Loucy (cell line): ENCODE results near the gene CDH4.

Experiments
- H2AFZ ChIP-seq: fragments of 200-600 bp; sonication (generic); 2 replicates; pipeline ENCODE4 v1.6.0; 2016; ENCODE audit warnings: antibody characterized with exemption, mild to moderate bottlenecking, low read length, moderate library complexity
- H3F3A ChIP-seq: fragments of 200-600 bp; 2 replicates; pipeline ENCODE4 v1.6.0; 2016; ENCODE audit warnings: antibody characterized with exemption, low read depth, mild to moderate bottlenecking
- H3K27me3 ChIP-seq: fragments of 200-600 bp; sonication (generic); 2 replicates; pipeline ENCODE4 v1.6.1; 2014; ENCODE audit warnings: low read length, mild to moderate bottlenecking; ENCODE audit not compliant: insufficient read depth, poor library complexity, severe bottlenecking
- H3K36me3 ChIP-seq: fragments of 200-600 bp; sonication (generic); 2 replicates; pipeline ENCODE4 v1.6.1; 2016; ENCODE audit warnings: low read length; ENCODE audit not compliant: insufficient read depth
- H3K4me1 ChIP-seq: fragments of 200-600 bp; sonication (generic); 2 replicates; pipeline ENCODE4 v1.5.1; 2014; ENCODE audit warnings: low read length, mild to moderate bottlenecking; ENCODE audit not compliant: insufficient read depth, poor library complexity, severe bottlenecking
- H3K4me2 ChIP-seq: fragments of 200-600 bp; sonication (generic); 2 replicates; pipeline ENCODE4 v1.6.0; 2014; ENCODE audit warnings: antibody characterized with exemption, low read length, low read depth, mild to moderate bottlenecking; ENCODE audit not compliant: poor library complexity, severe bottlenecking
- H3K4me3 ChIP-seq: fragments of 200-600 bp; sonication (generic); 2 replicates; pipeline ENCODE4 v1.5.1; 2014; ENCODE audit warnings: low read length, mild to moderate bottlenecking, mixed read lengths; ENCODE audit not compliant: poor library complexity, severe bottlenecking
- H3K79me2 ChIP-seq: fragments of 200-600 bp; sonication (generic); 2 replicates; pipeline ENCODE4 v1.6.1; 2014; ENCODE audit warnings: low read length; ENCODE audit not compliant: insufficient read depth
- H3K9ac ChIP-seq: fragments of 200-600 bp; sonication (generic); 2 replicates; pipeline ENCODE4 v1.6.0; 2014; ENCODE audit warnings: mild to moderate bottlenecking, low read depth, low read length, moderate library complexity; ENCODE audit not compliant: poor library complexity, severe bottlenecking
- H3K9me2 ChIP-seq: fragments of 200-600 bp; sonication (generic); replicated peaks from 2 replicates; pipeline ENCODE4 v1.6.1; 2016; ENCODE audit warnings: low read depth, low read length, mixed read lengths
- H3K9me3 ChIP-seq: fragments of 200-600 bp; sonication (generic); 2 replicates; pipeline ENCODE4 v1.6.1; 2014; ENCODE audit warnings: mild to moderate bottlenecking, antibody characterized with exemption, low read length, low read depth; ENCODE audit not compliant: insufficient read depth
- H4K20me1 ChIP-seq: fragments of 200-600 bp; sonication (generic); 2 replicates; pipeline ENCODE4 v1.6.0; 2014; ENCODE audit warnings: antibody characterized with exemption, low read length, mild to moderate bottlenecking; ENCODE audit not compliant: insufficient read depth, poor library complexity, severe bottlenecking
- CTCF ChIP-seq: fragments of 200-600 bp; sonication (generic); conservative IDR thresholded peaks from 2 replicates; pipeline ENCODE4 v1.5.1; 2014; ENCODE audit warnings: mild to moderate bottlenecking, antibody characterized with exemption, low read length
- EZH2phosphoT487 ChIP-seq: fragments of 200-600 bp; IDR thresholded peaks from 2 replicates; pipeline ENCODE4 v1.6.1; 2018; ENCODE audit warnings: antibody characterized with exemption, mild to moderate bottlenecking, moderate library complexity, borderline replicate concordance

Gene CDH4

GRCh38 chr20:61915101-61915500 is 663.0 kb downstream of the CDH4 start:
- H2AFZ ChIP-seq: no peak overlapping the region
- no peak overlapping the region for H3K4me3 ChIP-seq
- H4K20me1 ChIP-seq: no peaks in the 10 kb centered on the region
- H3K9ac ChIP-seq: no peak overlapping the region
- H3F3A ChIP-seq: peaks cover 2% of the 10 kb centered on the region; the same call in 1 of the 2 replicates
- no peak overlapping the region for H3K4me2 ChIP-seq
- H3K9me2 ChIP-seq: no peaks in the 10 kb centered on the region
- H3K36me3 ChIP-seq: peaks cover 21% of the 10 kb centered on the region; the same call in 1 of the 2 replicates
- no peaks in the 10 kb centered on the region for H3K27me3 ChIP-seq
- no peaks in the 10 kb centered on the region for H3K79me2 ChIP-seq
- peaks cover 27% of the 10 kb centered on the region for H3K4me1 ChIP-seq
- no peak for TF ChIP-seq EZH2phosphoT487
- TF ChIP-seq CTCF: no peak
- no peaks in the 10 kb centered on the region for H3K9me3 ChIP-seq

- no peaks in the 10 kb centered on the region for H3K9me3 ChIP-seq
- peaks cover 26% of the 10 kb centered on the region for H3K4me1 ChIP-seq
- no peak overlapping the region for H3K4me2 ChIP-seq
- no peak for TF ChIP-seq CTCF
- no peak for TF ChIP-seq EZH2phosphoT487
- no peaks in the 10 kb centered on the region for H3K79me2 ChIP-seq
- peaks cover 2% of the 10 kb centered on the region; the same call in 1 of the 2 replicates for H3F3A ChIP-seq
- peaks cover 9% of the 10 kb centered on the region; the same call in 1 of the 2 replicates for H3K36me3 ChIP-seq
- H3K9me2 ChIP-seq: no peaks in the 10 kb centered on the region
- H2AFZ ChIP-seq: no peak overlapping the region
- H3K4me3 ChIP-seq: no peak overlapping the region
- no peaks in the 10 kb centered on the region for H4K20me1 ChIP-seq
- no peak overlapping the region for H3K9ac ChIP-seq
- H3K27me3 ChIP-seq: no peaks in the 10 kb centered on the region
Observed at GRCh38 chr20:61916318-61916891, 664.3 kb downstream of the CDH4 start.

GRCh38 chr20:61917474-61918145 is 665.5 kb downstream of the CDH4 start:
- TF ChIP-seq EZH2phosphoT487 (no peak), CTCF (no peak)
- no peak overlapping the region for H3K4me3 ChIP-seq
- no peak overlapping the region for H2AFZ ChIP-seq
- no peaks in the 10 kb centered on the region for H3K9me2 ChIP-seq
- no peaks in the 10 kb centered on the region for H3F3A ChIP-seq
- H3K79me2 ChIP-seq: no peaks in the 10 kb centered on the region
- H3K4me1 ChIP-seq: peaks cover 14% of the 10 kb centered on the region
- no peak overlapping the region for H3K4me2 ChIP-seq
- no peak overlapping the region for H3K9ac ChIP-seq
- no peaks in the 10 kb centered on the region for H3K27me3 ChIP-seq
- no peaks in the 10 kb centered on the region for H4K20me1 ChIP-seq
- H3K9me3 ChIP-seq: no peaks in the 10 kb centered on the region
- H3K36me3 ChIP-seq: peaks cover 9% of the 10 kb centered on the region; the same call in 1 of the 2 replicates
